Breast epithelium (tissue), 4 donors: ENCODE results near the gene GPC2. TPM values are rescaled to one million over a fixed set of nuclear protein-coding genes. Genes with fewer than 3 reads are reported as not detected.
"Not testable (repeated sequence)": the region's sequence is repeated elsewhere in the genome, so short reads cannot be mapped to it uniquely, and the experiment has no call there.

Source experiments
- DNase-seq, 2 donors: peaks; one replicate each; pipeline ENCODE4 v3.0.0-alpha.2; 2019; ENCODE audit warnings: low spot score in 2 of 2
- H3K27ac ChIP-seq, 2 donors: fragments of 200-600 bp; sonication (generic) in 1 of 2; one replicate each; pipeline ENCODE4 v1.5.1; 2016 to 2019; ENCODE audit warnings: mild to moderate bottlenecking in 1 of 2
- H3K27me3 ChIP-seq, 2 donors: fragments of 200-600 bp; sonication (generic) in 1 of 2; one replicate each; pipeline versions ENCODE4 v1.5.1 to v1.6.0; 2017 to 2019; ENCODE audit warnings: control low read depth in 1 of 2, mild to moderate bottlenecking in 1 of 2
- H3K36me3 ChIP-seq: fragments of 200-600 bp; one replicate; pipeline ENCODE4 v1.5.1; 2019
- H3K4me1 ChIP-seq, 2 donors: fragments of 200-600 bp; sonication (generic); one replicate each; pipeline ENCODE4 v1.5.1; 2016 to 2019; ENCODE audit warnings: control low read depth in 1 of 2
- H3K4me3 ChIP-seq, 3 donors: fragments of 200-600 bp; sonication (generic); 1 replicate in 2 of 3; 2 replicates in 1 of 3; pipeline ENCODE4 v1.5.1; 2016 to 2019; ENCODE audit warnings: mild to moderate bottlenecking in 3 of 3, moderate library complexity in 2 of 3
- H3K9me3 ChIP-seq, 2 donors: fragments of 200-600 bp; sonication (generic) in 1 of 2; one replicate each; pipeline ENCODE4 v1.5.1; 2016 to 2019; ENCODE audit warnings: control low read depth in 1 of 2
- POLR2A ChIP-seq: fragments of 450-650 bp; IDR thresholded peaks from one replicate; pipeline ENCODE4 v1.6.1; 2016; ENCODE audit warnings: antibody characterized with exemption, mild to moderate bottlenecking, moderate library complexity
- POLR2AphosphoS5 ChIP-seq, 3 donors: sonication (generic); formaldehyde crosslinking; IDR thresholded peaks; one replicate each; pipeline ENCODE4 v1.6.1; 2017; ENCODE audit warnings: antibody characterized with exemption in 3 of 3
- intact Hi-C: fragments of 100-400 bp; cut with DNase I; formaldehyde crosslinking; loops from one replicate; pipeline ENCODE4 v1.15.1; 2023; ENCODE audit warnings: low total_unique reads
- total RNA-seq, 3 donors: library from RNA; depleted of rRNA; stranded (reverse); fragments of >200 nt; gene quantifications; one replicate each; pipeline ENCODE4 v1.1.0, GENCODE V29; 2016
- TF ChIP-seq, protein P1 (sequence below), 3 donors: fragments of 450-650 bp; IDR thresholded peaks; one replicate each; pipeline ENCODE4 v1.5.1; 2016 to 2017; ENCODE audit warnings: antibody characterized with exemption in 3 of 3, mild to moderate bottlenecking in 3 of 3, moderate library complexity in 3 of 3

The GPC2 gene, protein sequence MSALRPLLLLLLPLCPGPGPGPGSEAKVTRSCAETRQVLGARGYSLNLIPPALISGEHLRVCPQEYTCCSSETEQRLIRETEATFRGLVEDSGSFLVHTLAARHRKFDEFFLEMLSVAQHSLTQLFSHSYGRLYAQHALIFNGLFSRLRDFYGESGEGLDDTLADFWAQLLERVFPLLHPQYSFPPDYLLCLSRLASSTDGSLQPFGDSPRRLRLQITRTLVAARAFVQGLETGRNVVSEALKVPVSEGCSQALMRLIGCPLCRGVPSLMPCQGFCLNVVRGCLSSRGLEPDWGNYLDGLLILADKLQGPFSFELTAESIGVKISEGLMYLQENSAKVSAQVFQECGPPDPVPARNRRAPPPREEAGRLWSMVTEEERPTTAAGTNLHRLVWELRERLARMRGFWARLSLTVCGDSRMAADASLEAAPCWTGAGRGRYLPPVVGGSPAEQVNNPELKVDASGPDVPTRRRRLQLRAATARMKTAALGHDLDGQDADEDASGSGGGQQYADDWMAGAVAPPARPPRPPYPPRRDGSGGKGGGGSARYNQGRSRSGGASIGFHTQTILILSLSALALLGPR
- 1 to 10 TPM; 1.4 to 3.6 (median 3.4) TPM for total RNA-seq

DNA sequence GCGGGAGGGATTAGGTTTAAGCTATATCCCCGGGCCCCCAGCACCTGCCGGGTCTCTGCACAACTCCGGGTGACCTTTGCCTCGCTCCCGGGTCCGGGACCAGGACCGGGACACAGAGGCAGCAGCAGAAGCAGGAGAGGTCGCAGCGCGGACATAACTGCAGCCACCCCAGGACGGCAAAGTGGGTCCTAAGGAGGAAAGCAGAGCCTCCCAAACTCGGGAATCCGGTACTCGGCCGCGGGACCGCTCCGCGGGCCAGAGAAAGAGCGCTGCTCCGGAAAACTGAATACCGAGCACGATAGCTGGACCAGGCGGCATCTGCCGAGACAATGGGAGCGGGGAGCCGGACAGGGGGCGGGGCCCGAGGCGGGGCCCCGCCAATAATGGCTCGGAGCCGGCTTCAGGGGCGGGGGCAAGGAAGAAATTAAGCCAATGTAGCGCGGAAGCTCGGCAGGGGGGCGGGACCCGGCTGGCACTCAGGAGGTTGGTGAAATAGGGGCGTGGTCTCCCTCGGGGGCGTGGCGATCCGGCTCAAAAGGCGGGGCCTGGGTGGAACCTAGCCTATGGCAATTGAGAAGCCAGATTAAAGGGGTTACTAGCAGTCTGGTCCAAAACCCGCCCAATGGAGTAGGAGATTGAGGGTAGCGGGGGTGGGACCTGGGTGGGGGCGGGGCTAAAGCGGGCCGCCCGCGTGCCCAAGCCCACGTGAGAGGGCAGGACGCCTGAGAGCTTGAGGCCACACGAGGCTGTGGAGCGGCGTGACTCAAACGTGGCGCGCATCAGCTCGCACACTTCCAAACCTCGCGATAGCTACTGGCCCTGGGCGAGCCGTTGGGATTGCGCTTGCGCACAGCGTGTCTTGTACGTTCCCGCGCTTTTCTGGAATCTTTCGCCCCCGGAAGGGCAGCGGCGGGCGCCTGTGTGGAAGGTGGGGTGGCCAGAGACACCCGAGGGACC, at the start of gene GPC2, which contains the start of gene STAG3:
Gene GPC2, minus strand, starts transcription at position 337 of the 957 bp plus-strand sequence. Its CDS starts 182 bp downstream, at position 155.
Gene STAG3, plus strand, starts transcription at position 874 of the 957 bp plus-strand sequence. CDS start 2,639 bp downstream, outside the sequence.
- peak in 2 of 3 donors; percentile 21 to 49 for TF ChIP-seq POLR2AphosphoS5 (IDR thresholded peaks at IDR 0.05)
- TF ChIP-seq POLR2A = no peak
- H3K4me3 ChIP-seq = peak within 1 kb of the TSS; percentile 40 to 65 (median 54)
- H3K36me3 ChIP-seq = no peaks in the 10 kb centered on the region
- no peaks in the 10 kb centered on the region for H3K27me3 ChIP-seq
- peak; percentile 90 to 92 for DNase-seq
- peak within 1 kb of the TSS; percentile 15 to 36 for H3K27ac ChIP-seq
- no peaks in the 10 kb centered on the region for H3K4me1 ChIP-seq
- no peaks in the 10 kb centered on the region for H3K9me3 ChIP-seq
- intact Hi-C loops = no loop called here

DNA sequence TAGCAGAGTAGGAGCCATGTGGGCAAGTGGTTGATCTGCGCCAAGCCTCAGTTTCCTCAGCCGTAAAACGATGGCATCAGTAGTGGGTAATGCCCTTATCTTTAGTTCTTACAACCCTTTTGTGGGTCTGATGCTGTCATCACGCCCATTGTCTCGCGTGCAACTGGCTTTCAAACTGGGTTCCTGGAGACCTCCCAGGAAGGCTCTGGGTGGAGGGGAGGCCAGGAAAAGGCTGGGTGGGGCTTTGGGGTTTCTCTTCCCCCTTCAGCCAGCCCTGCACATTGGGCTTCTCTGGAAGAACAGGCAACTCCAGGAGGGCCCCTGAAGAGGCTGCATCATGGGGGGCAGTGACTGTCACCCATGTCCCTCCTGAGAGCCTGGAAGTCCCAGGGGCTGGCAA, 47.7 kb upstream of the GPC2 start:
- H3K4me1 ChIP-seq, H3K36me3 ChIP-seq, H3K27me3 ChIP-seq, H3K9me3 ChIP-seq, intact Hi-C loops, H3K4me3 ChIP-seq, DNase-seq, H3K27ac ChIP-seq: not testable (repeated sequence)

DNA sequence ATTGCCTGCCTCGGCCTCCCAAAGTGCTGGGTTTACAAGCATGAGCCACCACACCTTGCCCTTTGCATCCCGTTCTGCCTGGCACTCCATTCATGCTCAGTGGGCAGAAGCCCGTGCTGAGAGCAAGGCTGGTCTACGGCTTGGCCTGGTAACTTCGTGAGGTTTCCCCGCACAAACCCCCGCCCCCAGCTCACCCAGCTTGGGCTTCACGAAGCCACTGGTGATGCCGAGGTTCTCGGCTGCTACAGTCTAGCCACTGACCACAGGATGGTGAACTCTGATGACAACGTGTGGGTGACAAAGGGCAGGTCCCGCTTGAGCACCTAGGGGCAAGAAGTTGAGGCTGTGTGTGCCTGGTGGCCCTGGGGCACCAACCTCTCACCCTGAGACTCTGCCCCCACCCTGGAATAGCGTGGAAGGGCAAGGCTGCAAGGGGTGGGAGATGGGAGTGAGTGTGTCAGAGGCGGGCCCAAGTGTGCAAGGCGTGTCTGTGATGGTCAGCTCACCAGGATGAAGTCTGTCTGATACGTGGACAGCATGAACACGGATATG, 46.3 kb upstream of the GPC2 start:
- H3K36me3 ChIP-seq, H3K9me3 ChIP-seq, intact Hi-C loops, H3K4me1 ChIP-seq, H3K4me3 ChIP-seq, DNase-seq, H3K27ac ChIP-seq, H3K27me3 ChIP-seq: not testable (repeated sequence)

DNA sequence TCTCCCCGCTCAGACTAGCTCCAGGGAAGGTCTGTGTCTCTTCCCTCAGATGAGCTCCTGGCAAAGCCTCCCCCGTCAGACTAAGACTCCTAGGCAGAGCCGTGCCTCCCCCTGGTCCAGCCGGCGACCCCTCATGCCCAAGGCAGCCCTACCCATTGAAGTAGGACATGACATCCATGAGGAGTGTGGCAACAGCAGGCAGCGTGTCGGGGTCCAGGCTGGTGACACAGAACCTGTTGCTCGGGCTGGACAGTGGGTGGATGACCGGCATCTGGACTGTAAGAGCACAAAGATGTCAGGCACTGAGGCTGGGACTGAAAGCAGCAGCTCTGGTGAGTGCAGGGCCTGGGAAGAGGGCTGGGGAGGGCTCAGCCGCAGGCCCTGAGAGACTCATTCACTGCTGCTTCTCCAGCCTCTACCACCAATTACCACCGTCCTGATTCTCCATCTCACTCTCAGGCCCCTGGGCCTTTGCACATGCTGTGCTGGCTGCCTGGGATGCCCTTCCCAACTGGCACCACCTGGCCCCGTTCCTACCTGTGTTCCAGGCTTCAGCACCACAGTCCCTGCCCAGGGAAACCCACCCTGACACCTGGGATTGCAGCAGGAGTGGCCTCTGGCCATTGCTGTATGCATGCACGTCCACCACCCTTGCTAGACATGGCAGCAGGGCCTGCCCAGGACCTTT, 45.4 kb upstream of the GPC2 start:
- Histone ChIP-seq H3K4me3 (no peak overlapping the region), H3K27ac (no peak overlapping the region), H3K27me3 (no peaks in the 10 kb centered on the region), H3K36me3 (no peaks in the 10 kb centered on the region), H3K9me3 (no peaks in the 10 kb centered on the region), H3K4me1 (no peaks in the 10 kb centered on the region)
- intact Hi-C loops = no loop called here
- TF ChIP-seq POLR2A (no peak), POLR2AphosphoS5 (IDR thresholded peaks at IDR 0.05) (no peak)
- TF ChIP-seq, protein P1, sequence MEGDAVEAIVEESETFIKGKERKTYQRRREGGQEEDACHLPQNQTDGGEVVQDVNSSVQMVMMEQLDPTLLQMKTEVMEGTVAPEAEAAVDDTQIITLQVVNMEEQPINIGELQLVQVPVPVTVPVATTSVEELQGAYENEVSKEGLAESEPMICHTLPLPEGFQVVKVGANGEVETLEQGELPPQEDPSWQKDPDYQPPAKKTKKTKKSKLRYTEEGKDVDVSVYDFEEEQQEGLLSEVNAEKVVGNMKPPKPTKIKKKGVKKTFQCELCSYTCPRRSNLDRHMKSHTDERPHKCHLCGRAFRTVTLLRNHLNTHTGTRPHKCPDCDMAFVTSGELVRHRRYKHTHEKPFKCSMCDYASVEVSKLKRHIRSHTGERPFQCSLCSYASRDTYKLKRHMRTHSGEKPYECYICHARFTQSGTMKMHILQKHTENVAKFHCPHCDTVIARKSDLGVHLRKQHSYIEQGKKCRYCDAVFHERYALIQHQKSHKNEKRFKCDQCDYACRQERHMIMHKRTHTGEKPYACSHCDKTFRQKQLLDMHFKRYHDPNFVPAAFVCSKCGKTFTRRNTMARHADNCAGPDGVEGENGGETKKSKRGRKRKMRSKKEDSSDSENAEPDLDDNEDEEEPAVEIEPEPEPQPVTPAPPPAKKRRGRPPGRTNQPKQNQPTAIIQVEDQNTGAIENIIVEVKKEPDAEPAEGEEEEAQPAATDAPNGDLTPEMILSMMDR (IDR thresholded peaks at IDR 0.05) = no peak
- no peak for DNase-seq

DNA sequence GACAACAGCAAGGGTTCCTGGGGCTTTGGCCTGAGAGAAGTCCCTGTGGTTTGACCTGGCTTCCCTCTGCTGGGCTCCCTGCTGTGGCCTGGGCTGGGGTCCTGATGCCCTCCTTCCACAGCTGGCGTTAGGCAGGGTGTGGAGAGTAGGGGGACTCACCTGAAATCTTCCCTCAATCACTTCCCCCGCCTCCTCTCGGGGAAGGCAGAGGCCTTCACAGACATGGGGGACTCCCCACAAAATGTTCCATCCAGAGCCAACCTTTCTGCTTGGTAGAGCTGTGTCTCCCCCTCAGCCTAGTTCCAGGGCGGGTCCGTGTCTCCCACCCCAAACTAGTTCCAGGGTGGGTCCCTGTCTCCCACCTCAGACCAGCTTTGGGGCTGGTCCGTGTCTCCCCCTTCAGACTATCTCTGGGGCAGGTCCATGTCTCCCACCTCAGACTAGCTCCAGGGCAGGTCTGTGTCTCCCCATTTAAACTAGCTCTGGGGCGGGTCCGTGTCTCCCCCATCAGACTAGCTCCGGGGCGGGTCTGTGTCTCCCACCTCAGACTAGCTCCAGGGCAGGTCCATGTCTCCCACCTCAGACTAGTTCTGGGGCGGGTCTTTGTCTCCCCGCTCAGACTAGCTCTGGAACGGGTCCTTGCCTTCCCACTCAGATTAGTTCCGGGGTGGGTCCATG, 44.7 kb upstream of the GPC2 start:
- no peak for DNase-seq
- TF ChIP-seq, protein P1 (IDR thresholded peaks at IDR 0.05) = no peak
- no peak for TF ChIP-seq POLR2AphosphoS5 (IDR thresholded peaks at IDR 0.05)
- TF ChIP-seq POLR2A = no peak
- intact Hi-C loops = no loop called here
- Histone ChIP-seq H3K9me3 (no peaks in the 10 kb centered on the region), H3K36me3 (no peaks in the 10 kb centered on the region), H3K27me3 (no peaks in the 10 kb centered on the region), H3K27ac (peak overlapping the region in 1 of 2 donors; percentile 7), H3K4me3 (no peak overlapping the region), H3K4me1 (no peaks in the 10 kb centered on the region)
